Neural cell (in vitro differentiated cells): Measurements from ENCODE around the gene LRRC74A.

Experiments
- CTCF ChIP-seq: fragments of 450-650 bp; IDR thresholded peaks from 2 replicates; pipeline ENCODE4 v1.5.1; 2014; ENCODE audit warnings: antibody characterized with exemption, mild to moderate bottlenecking, moderate library complexity; ENCODE audit not compliant: poor library complexity, severe bottlenecking
- EP300 ChIP-seq: fragments of 450-650 bp; conservative IDR thresholded peaks from 2 replicates; pipeline ENCODE4 v1.6.1; 2014; ENCODE audit warnings: antibody characterized with exemption, mild to moderate bottlenecking, moderate library complexity; ENCODE audit not compliant: poor library complexity, severe bottlenecking

GRCh38 chr14:76842414-76842813, 16.2 kb downstream of the LRRC74A start:
- no peak for TF ChIP-seq CTCF
- no peak for TF ChIP-seq EP300
